Osteocyte (in vitro differentiated cells): ENCODE measurements around the gene EXOC4. TPM values are rescaled to one million over a fixed set of nuclear protein-coding genes. Genes with fewer than 3 reads are reported as not detected.

Source experiments
- DNase-seq: peaks from one replicate; pipeline ENCODE4 v3.0.0; 2021; ENCODE audit warnings: mixed read lengths; ENCODE audit not compliant: unreplicated experiment; ENCODE audit errors: extremely low spot score
- H3K27ac Mint-ChIP-seq: one replicate; pipeline ENCODE4 v1.8.0; 2021; ENCODE audit warnings: mild to moderate bottlenecking, mixed read lengths; ENCODE audit not compliant: unreplicated experiment
- H3K27me3 Mint-ChIP-seq: one replicate; pipeline ENCODE4 v1.8.0; 2021; ENCODE audit warnings: mixed read lengths; ENCODE audit not compliant: unreplicated experiment
- H3K36me3 Mint-ChIP-seq: one replicate; pipeline ENCODE4 v1.8.0; 2021; ENCODE audit warnings: mixed read lengths; ENCODE audit not compliant: unreplicated experiment
- H3K4me1 Mint-ChIP-seq: one replicate; pipeline ENCODE4 v1.8.0; 2021; ENCODE audit warnings: mixed read lengths; ENCODE audit not compliant: unreplicated experiment
- H3K4me3 Mint-ChIP-seq: one replicate; pipeline ENCODE4 v1.8.0; 2021; ENCODE audit warnings: mild to moderate bottlenecking, moderate library complexity, mixed read lengths; ENCODE audit not compliant: unreplicated experiment
- H3K9me3 Mint-ChIP-seq: one replicate; pipeline ENCODE4 v1.8.0; 2021; ENCODE audit warnings: mixed read lengths; ENCODE audit not compliant: unreplicated experiment
- CTCF ChIP-seq: fragments of 200-600 bp; sonication (generic); IDR thresholded peaks from 2 replicates; pipeline ENCODE4 v1.5.0; 2021; ENCODE audit warnings: antibody characterized with exemption, mild to moderate bottlenecking, moderate library complexity
- total RNA-seq: library from RNA; stranded (reverse); gene quantifications from 2 replicates; pipeline ENCODE4 v1.2.1, GENCODE V29; 2021

Gene EXOC4
- total RNA-seq, 1 donor from 2014 or later = 99.9 TPM

- no peak overlapping the region for H3K27ac Mint-ChIP-seq
- DNase-seq = no peak
- H3K4me1 Mint-ChIP-seq = peaks cover 14% of the 10 kb centered on the region
- H3K4me3 Mint-ChIP-seq = no peak overlapping the region
- no peaks in the 10 kb centered on the region for H3K36me3 Mint-ChIP-seq
- no peak for TF ChIP-seq CTCF
- no peaks in the 10 kb centered on the region for H3K27me3 Mint-ChIP-seq
- H3K9me3 Mint-ChIP-seq = no peaks in the 10 kb centered on the region
These were observed 491.6 kb downstream of the EXOC4 start for GRCh38 chr7:133744451-133744850.

- Mint-ChIP-seq H3K9me3 (no peaks in the 10 kb centered on the region), H3K4me1 (peaks cover 14% of the 10 kb centered on the region), H3K27ac (no peak overlapping the region), H3K36me3 (no peaks in the 10 kb centered on the region), H3K4me3 (no peak overlapping the region), H3K27me3 (no peaks in the 10 kb centered on the region)
- TF ChIP-seq CTCF = no peak
- DNase-seq = no peak
These were observed 493.4 kb downstream of the EXOC4 start for GRCh38 chr7:133746305-133746704.

GRCh38 chr7:133746847-133747246 lies 494.0 kb downstream of the EXOC4 start:
- Mint-ChIP-seq H3K27ac (no peak overlapping the region), H3K4me1 (peaks cover 14% of the 10 kb centered on the region), H3K9me3 (no peaks in the 10 kb centered on the region), H3K36me3 (no peaks in the 10 kb centered on the region), H3K27me3 (no peaks in the 10 kb centered on the region), H3K4me3 (no peak overlapping the region)
- DNase-seq = no peak
- no peak for TF ChIP-seq CTCF

GRCh38 chr7:133748443-133749407 lies 495.8 kb downstream of the EXOC4 start:
- no peak for DNase-seq
- Mint-ChIP-seq H3K9me3 (no peaks in the 10 kb centered on the region), H3K27ac (no peak overlapping the region), H3K4me1 (peaks cover 6% of the 10 kb centered on the region), H3K36me3 (no peaks in the 10 kb centered on the region), H3K27me3 (no peaks in the 10 kb centered on the region), H3K4me3 (no peak overlapping the region)
- TF ChIP-seq CTCF = no peak

GRCh38 chr7:133750287-133750686 lies 497.4 kb downstream of the EXOC4 start:
- Mint-ChIP-seq H3K36me3 (no peaks in the 10 kb centered on the region), H3K4me1 (peaks cover 10% of the 10 kb centered on the region), H3K4me3 (no peak overlapping the region), H3K9me3 (no peaks in the 10 kb centered on the region), H3K27me3 (no peaks in the 10 kb centered on the region), H3K27ac (no peak overlapping the region)
- DNase-seq = no peak
- no peak for TF ChIP-seq CTCF
